ENCODE data around the gene FREM2.
A peak's percentile ranks its signal among the peaks of the same experiment; 100 is the strongest.

The FREM2 gene

GRCh38 chr13:38686577-38687245, at the start of gene FREM2:
Gene FREM2, plus strand, starts transcription at chr13:38687077. Its CDS starts 268 bp downstream, at chr13:38687345.
- H3K4me1 ChIP-seq (ENCODE audit: insufficient read depth, low read length), result peaks cover 10% of the 10 kb centered on the region; the same call in 1 of the 2 replicates
- H3K27me3 ChIP-seq (ENCODE audit: insufficient read depth, low read length), result peaks cover 20% of the 10 kb centered on the region
- peak within 1 kb of the TSS; percentile 50 for H3K27ac ChIP-seq (ENCODE audit: low read length)
- H3K36me3 ChIP-seq (ENCODE audit: insufficient read depth, low read depth, low read length), result peaks cover 30% of the 10 kb centered on the region
- 0 out of 2 replicates have a peak, but pooled peaks cover 3% of the 10 kb centered on the region for H3K9me3 ChIP-seq (ENCODE audit: insufficient read depth, low read depth, low read length)
- peak within 1 kb of the TSS; percentile 81 for H3K4me3 ChIP-seq (ENCODE audit: low read length)
- H3K9ac ChIP-seq (ENCODE audit: low read depth, low read length), result peak within 1 kb of the TSS; percentile 75

DNA sequence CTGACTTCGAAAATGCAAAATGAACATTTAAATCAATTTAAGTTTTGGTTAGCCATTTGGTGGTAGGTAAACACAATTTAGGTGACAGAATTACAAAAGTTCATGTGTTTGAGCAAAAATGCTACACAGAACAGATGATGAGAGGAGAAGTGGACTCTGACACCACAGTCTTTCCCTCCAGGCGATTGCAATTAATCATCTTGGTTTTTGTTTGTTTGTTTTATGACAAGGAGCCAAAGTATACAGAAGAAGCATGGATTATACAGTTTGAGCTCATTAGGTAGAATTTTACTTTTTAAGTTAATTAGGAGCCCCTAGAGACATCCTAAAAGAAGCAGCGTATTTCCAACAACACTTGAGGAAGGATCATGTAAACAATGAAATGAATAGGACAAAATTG, 49.3 kb upstream of the FREM2 start:
- H3K4me3 ChIP-seq (ENCODE audit: low read length), result no peak overlapping the region
- no peak overlapping the region for H3K9ac ChIP-seq (ENCODE audit: low read depth, low read length)
- no peaks in the 10 kb centered on the region for H3K9me3 ChIP-seq (ENCODE audit: insufficient read depth, low read depth, low read length)
- no peaks in the 10 kb centered on the region for H3K36me3 ChIP-seq (ENCODE audit: insufficient read depth, low read depth, low read length)
- no peaks in the 10 kb centered on the region for H3K4me1 ChIP-seq (ENCODE audit: insufficient read depth, low read length)
- H3K27me3 ChIP-seq (ENCODE audit: insufficient read depth, low read length), result no peaks in the 10 kb centered on the region
- no peak overlapping the region for H3K27ac ChIP-seq (ENCODE audit: low read length)

DNA sequence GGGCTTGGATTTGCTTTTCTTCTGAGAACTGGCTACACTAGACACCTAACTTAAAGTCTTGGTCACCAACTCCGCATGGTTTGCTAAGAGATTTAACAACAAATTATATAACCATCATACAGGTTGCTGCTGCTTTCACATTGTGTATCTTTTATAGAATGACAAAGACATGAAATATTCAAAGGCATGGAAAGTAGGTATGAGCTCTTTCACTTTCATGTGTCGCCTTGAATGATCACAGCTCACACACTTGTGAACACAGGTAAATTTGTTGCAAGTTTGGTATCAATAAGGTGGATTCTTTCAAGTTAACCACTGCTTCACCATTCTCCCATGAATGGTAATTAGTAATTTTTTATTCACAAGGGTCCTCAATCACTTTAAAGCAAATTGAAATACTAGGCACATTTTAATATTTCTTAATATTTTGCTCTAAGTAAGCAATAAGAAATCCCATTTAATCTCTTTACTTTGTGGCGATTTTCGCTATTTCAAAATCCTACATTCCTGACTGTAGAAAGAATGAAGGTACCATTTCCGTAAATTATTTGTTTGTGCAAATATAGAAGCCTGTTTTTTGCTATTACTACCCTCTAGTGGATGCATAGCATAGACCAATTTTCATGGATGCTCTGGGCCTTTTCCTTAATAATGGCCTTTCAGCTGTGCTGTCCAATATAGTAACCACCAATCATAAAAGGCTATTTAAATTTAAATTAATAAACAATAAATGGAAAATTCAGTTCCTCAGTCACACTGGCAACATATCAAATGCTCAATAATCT, 45.5 kb upstream of the FREM2 start:
- H3K9me3 ChIP-seq (ENCODE audit: insufficient read depth, low read depth, low read length), result no peaks in the 10 kb centered on the region
- H3K4me3 ChIP-seq (ENCODE audit: low read length), result no peak overlapping the region
- no peaks in the 10 kb centered on the region for H3K27me3 ChIP-seq (ENCODE audit: insufficient read depth, low read length)
- no peaks in the 10 kb centered on the region for H3K4me1 ChIP-seq (ENCODE audit: insufficient read depth, low read length)
- H3K36me3 ChIP-seq (ENCODE audit: insufficient read depth, low read depth, low read length), result no peaks in the 10 kb centered on the region
- H3K27ac ChIP-seq (ENCODE audit: low read length), result no peak overlapping the region
- H3K9ac ChIP-seq (ENCODE audit: low read depth, low read length), result no peak overlapping the region

- H3K27ac ChIP-seq (ENCODE audit: low read length), result no peak overlapping the region
- no peak overlapping the region for H3K4me3 ChIP-seq (ENCODE audit: low read length)
- H3K36me3 ChIP-seq (ENCODE audit: insufficient read depth, low read depth, low read length), result no peaks in the 10 kb centered on the region
- no peaks in the 10 kb centered on the region for H3K27me3 ChIP-seq (ENCODE audit: insufficient read depth, low read length)
- no peak overlapping the region for H3K9ac ChIP-seq (ENCODE audit: low read depth, low read length)
- H3K9me3 ChIP-seq (ENCODE audit: insufficient read depth, low read depth, low read length), result no peaks in the 10 kb centered on the region
- H3K4me1 ChIP-seq (ENCODE audit: insufficient read depth, low read length), result peaks cover 3% of the 10 kb centered on the region; the same call in 1 of the 2 replicates
These were observed 39.6 kb upstream of the FREM2 start for GRCh38 chr13:38647312-38647711.

DNA sequence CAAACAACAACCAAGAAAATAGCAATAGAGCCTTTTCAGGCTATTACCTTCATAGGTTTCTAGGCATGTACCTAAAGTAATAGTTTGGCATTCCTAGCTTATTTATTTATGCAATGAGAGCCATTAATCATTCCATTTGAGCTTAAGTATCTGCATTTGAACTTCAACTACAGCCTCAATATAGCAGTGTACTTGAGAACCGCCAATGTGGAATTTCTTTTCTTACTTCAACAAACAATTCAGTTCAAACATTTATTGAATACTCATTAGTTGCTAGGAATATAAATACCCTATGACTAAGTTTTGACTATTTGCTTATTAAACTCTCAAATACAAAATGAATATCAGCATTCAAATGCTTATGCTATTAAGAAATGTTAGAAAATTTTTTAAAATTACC, 38.0 kb upstream of the FREM2 start:
- no peak overlapping the region for H3K27ac ChIP-seq (ENCODE audit: low read length)
- peaks cover 3% of the 10 kb centered on the region; the same call in 1 of the 2 replicates for H3K4me1 ChIP-seq (ENCODE audit: insufficient read depth, low read length)
- H3K9ac ChIP-seq (ENCODE audit: low read depth, low read length), result no peak overlapping the region
- H3K4me3 ChIP-seq (ENCODE audit: low read length), result no peak overlapping the region
- H3K27me3 ChIP-seq (ENCODE audit: insufficient read depth, low read length), result no peaks in the 10 kb centered on the region
- no peaks in the 10 kb centered on the region for H3K36me3 ChIP-seq (ENCODE audit: insufficient read depth, low read depth, low read length)
- H3K9me3 ChIP-seq (ENCODE audit: insufficient read depth, low read depth, low read length), result no peaks in the 10 kb centered on the region

GRCh38 chr13:38656699-38657098, 30.2 kb upstream of the FREM2 start:
- Histone ChIP-seq H3K36me3 (ENCODE audit: insufficient read depth, low read depth, low read length) (no peaks in the 10 kb centered on the region), H3K9ac (ENCODE audit: low read depth, low read length) (no peak overlapping the region), H3K9me3 (ENCODE audit: insufficient read depth, low read depth, low read length) (no peaks in the 10 kb centered on the region), H3K27me3 (ENCODE audit: insufficient read depth, low read length) (no peaks in the 10 kb centered on the region), H3K4me3 (ENCODE audit: low read length) (no peak overlapping the region), H3K27ac (ENCODE audit: low read length) (no peak overlapping the region), H3K4me1 (ENCODE audit: insufficient read depth, low read length) (no peaks in the 10 kb centered on the region)

GRCh38 chr13:38657191-38657590, 29.7 kb upstream of the FREM2 start:
- Histone ChIP-seq H3K36me3 (ENCODE audit: insufficient read depth, low read depth, low read length) (no peaks in the 10 kb centered on the region), H3K27ac (ENCODE audit: low read length) (no peak overlapping the region), H3K27me3 (ENCODE audit: insufficient read depth, low read length) (no peaks in the 10 kb centered on the region), H3K9me3 (ENCODE audit: insufficient read depth, low read depth, low read length) (no peaks in the 10 kb centered on the region), H3K4me3 (ENCODE audit: low read length) (no peak overlapping the region), H3K4me1 (ENCODE audit: insufficient read depth, low read length) (no peaks in the 10 kb centered on the region), H3K9ac (ENCODE audit: low read depth, low read length) (no peak overlapping the region)

DNA sequence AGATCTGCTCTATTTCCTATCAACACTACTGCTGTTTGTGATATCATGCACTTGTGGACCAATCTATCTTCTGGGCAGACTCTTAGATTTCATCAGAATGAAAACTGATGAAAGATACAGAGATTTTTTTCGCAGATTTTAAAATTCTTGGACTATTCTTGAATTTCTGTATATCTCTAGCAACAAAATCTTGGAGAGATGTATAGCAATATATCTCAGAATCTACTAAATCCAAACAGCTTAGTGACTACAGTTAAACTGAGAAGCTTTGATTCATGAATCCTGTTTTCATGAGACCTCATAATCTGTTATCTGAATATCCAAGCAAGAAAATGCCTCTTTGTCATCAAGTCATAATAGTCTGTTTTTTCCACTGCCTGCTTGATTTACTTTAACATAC, 28.0 kb upstream of the FREM2 start:
- Histone ChIP-seq H3K36me3 (ENCODE audit: insufficient read depth, low read depth, low read length) (no peaks in the 10 kb centered on the region), H3K27ac (ENCODE audit: low read length) (no peak overlapping the region), H3K9me3 (ENCODE audit: insufficient read depth, low read depth, low read length) (no peaks in the 10 kb centered on the region), H3K4me1 (ENCODE audit: insufficient read depth, low read length) (no peaks in the 10 kb centered on the region), H3K9ac (ENCODE audit: low read depth, low read length) (no peak overlapping the region), H3K27me3 (ENCODE audit: insufficient read depth, low read length) (no peaks in the 10 kb centered on the region), H3K4me3 (ENCODE audit: low read length) (no peak overlapping the region)

GRCh38 chr13:38661010-38661675, 25.7 kb upstream of the FREM2 start:
- H3K4me3 ChIP-seq (ENCODE audit: low read length), result no peak overlapping the region
- H3K9ac ChIP-seq (ENCODE audit: low read depth, low read length), result no peak overlapping the region
- H3K27ac ChIP-seq (ENCODE audit: low read length), result no peak overlapping the region
- H3K9me3 ChIP-seq (ENCODE audit: insufficient read depth, low read depth, low read length), result no peaks in the 10 kb centered on the region
- H3K36me3 ChIP-seq (ENCODE audit: insufficient read depth, low read depth, low read length), result no peaks in the 10 kb centered on the region
- no peaks in the 10 kb centered on the region for H3K27me3 ChIP-seq (ENCODE audit: insufficient read depth, low read length)
- H3K4me1 ChIP-seq (ENCODE audit: insufficient read depth, low read length), result no peaks in the 10 kb centered on the region

GRCh38 chr13:38662362-38662761, 24.5 kb upstream of the FREM2 start:
- no peak overlapping the region for H3K27ac ChIP-seq (ENCODE audit: low read length)
- no peaks in the 10 kb centered on the region for H3K27me3 ChIP-seq (ENCODE audit: insufficient read depth, low read length)
- H3K4me1 ChIP-seq (ENCODE audit: insufficient read depth, low read length), result no peaks in the 10 kb centered on the region
- H3K4me3 ChIP-seq (ENCODE audit: low read length), result no peak overlapping the region
- H3K36me3 ChIP-seq (ENCODE audit: insufficient read depth, low read depth, low read length), result no peaks in the 10 kb centered on the region
- no peaks in the 10 kb centered on the region for H3K9me3 ChIP-seq (ENCODE audit: insufficient read depth, low read depth, low read length)
- no peak overlapping the region for H3K9ac ChIP-seq (ENCODE audit: low read depth, low read length)

DNA sequence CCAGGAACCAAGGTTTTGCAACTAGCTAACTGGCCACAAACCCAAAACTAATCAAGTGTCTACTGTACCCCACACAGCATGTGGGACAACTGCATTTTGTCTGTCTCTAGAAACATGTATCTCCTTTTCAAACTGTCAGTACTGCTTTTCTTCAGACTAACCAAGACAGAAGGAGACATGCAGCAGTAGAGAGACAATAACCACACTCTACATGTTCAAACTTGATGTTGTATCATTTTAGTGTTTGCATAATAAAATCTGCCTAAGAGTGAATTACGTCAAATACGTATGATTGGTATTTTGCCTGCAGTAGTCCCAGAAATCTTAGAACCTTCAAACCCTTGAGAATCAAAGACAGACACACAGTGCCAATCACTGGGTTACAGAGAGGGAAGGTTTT, 22.0 kb upstream of the FREM2 start:
- Histone ChIP-seq H3K9me3 (ENCODE audit: insufficient read depth, low read depth, low read length) (no peaks in the 10 kb centered on the region), H3K27me3 (ENCODE audit: insufficient read depth, low read length) (no peaks in the 10 kb centered on the region), H3K4me1 (ENCODE audit: insufficient read depth, low read length) (no peaks in the 10 kb centered on the region), H3K4me3 (ENCODE audit: low read length) (no peak overlapping the region), H3K9ac (ENCODE audit: low read depth, low read length) (no peak overlapping the region), H3K27ac (ENCODE audit: low read length) (no peak overlapping the region), H3K36me3 (ENCODE audit: insufficient read depth, low read depth, low read length) (no peaks in the 10 kb centered on the region)

All from iPS-20b (cell line).